Neural progenitor cell (in vitro differentiated cells): ENCODE measurements around the gene ST3GAL4.

ENCODE experiments used
- EZH2 ChIP-seq: fragments of 200-600 bp; sonication (generic); IDR thresholded peaks from 2 replicates; pipeline ENCODE4 v1.6.1; 2017; ENCODE audit warnings: antibody characterized with exemption, mild to moderate bottlenecking, moderate library complexity
- EZH2phosphoT487 ChIP-seq: fragments of 200-600 bp; sonication (generic); IDR thresholded peaks from 2 replicates; pipeline ENCODE4 v1.6.1; 2017; ENCODE audit warnings: antibody characterized with exemption
- TF ChIP-seq, protein P1 (sequence below): fragments of 200-600 bp; sonication (generic); IDR thresholded peaks from 2 replicates; pipeline ENCODE4 v1.5.1; 2017; ENCODE audit warnings: antibody characterized with exemption, mild to moderate bottlenecking

DNA sequence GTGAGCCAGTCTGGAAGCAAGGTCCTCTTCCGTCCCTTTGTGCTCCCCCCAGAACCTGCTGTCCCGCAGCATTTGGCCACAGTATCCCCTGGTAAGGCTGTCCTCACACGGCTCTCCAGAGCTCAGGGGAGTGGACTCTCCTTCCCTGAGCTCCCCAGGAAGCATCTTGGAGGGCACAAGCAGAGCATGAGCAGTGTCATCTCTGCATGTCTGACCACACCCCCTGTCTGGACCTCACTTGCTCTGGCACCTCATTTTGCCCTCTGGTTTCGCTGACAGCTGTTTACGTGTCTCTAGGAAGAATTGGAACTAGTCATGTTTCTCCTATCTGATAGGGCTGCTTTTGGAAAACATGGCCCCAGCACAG is 36.1 kb upstream of the ST3GAL4 start:
- TF ChIP-seq, protein P1, sequence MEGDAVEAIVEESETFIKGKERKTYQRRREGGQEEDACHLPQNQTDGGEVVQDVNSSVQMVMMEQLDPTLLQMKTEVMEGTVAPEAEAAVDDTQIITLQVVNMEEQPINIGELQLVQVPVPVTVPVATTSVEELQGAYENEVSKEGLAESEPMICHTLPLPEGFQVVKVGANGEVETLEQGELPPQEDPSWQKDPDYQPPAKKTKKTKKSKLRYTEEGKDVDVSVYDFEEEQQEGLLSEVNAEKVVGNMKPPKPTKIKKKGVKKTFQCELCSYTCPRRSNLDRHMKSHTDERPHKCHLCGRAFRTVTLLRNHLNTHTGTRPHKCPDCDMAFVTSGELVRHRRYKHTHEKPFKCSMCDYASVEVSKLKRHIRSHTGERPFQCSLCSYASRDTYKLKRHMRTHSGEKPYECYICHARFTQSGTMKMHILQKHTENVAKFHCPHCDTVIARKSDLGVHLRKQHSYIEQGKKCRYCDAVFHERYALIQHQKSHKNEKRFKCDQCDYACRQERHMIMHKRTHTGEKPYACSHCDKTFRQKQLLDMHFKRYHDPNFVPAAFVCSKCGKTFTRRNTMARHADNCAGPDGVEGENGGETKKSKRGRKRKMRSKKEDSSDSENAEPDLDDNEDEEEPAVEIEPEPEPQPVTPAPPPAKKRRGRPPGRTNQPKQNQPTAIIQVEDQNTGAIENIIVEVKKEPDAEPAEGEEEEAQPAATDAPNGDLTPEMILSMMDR, result no peak
- TF ChIP-seq EZH2 (no peak), EZH2phosphoT487 (no peak)
